Testis (tissue), 2 donors: ENCODE measurements around the gene HLCS.

ENCODE experiments used
- POLR2A ChIP-seq: fragments of 450-650 bp; IDR thresholded peaks from one replicate; pipeline ENCODE4 v1.6.1; 2017; ENCODE audit warnings: antibody characterized with exemption, mild to moderate bottlenecking, moderate library complexity
- TF ChIP-seq, protein P1 (sequence below), 3 experiments: fragments of 450-650 bp in 2 of 3; fragments of 200-600 bp in 1 of 3; sonication (generic) in 1 of 3; IDR thresholded peaks; one replicate each; pipeline ENCODE4 v1.5.1; 2016 to 2019; ENCODE audit warnings: antibody characterized with exemption in 3 of 3, mild to moderate bottlenecking in 2 of 3, moderate library complexity in 1 of 3

DNA sequence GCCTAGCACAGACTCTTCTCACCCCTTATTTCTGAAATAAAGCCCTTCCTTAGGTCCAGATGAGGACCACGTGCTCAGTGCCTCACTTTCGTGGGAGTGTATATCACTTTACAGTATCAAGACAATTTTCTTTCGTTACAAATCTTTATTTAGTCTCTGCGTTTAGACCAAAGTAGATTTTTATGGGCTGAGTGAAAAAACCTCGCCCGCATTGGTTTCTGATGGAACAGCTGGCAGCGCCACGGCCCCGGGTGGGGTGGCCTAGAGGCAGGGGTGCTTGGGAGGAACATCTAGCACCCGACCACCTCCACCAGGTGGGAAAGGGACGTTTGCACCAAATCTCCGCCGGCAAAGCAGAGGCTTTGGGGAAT lies 260.0 kb downstream of the HLCS start:
- TF ChIP-seq, protein P1, sequence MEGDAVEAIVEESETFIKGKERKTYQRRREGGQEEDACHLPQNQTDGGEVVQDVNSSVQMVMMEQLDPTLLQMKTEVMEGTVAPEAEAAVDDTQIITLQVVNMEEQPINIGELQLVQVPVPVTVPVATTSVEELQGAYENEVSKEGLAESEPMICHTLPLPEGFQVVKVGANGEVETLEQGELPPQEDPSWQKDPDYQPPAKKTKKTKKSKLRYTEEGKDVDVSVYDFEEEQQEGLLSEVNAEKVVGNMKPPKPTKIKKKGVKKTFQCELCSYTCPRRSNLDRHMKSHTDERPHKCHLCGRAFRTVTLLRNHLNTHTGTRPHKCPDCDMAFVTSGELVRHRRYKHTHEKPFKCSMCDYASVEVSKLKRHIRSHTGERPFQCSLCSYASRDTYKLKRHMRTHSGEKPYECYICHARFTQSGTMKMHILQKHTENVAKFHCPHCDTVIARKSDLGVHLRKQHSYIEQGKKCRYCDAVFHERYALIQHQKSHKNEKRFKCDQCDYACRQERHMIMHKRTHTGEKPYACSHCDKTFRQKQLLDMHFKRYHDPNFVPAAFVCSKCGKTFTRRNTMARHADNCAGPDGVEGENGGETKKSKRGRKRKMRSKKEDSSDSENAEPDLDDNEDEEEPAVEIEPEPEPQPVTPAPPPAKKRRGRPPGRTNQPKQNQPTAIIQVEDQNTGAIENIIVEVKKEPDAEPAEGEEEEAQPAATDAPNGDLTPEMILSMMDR (IDR thresholded peaks at IDR 0.05): no peak
- TF ChIP-seq POLR2A: no peak
